Uterus (tissue), 2 donors: ENCODE data around the gene GTPBP4.

Experiments
- CTCF ChIP-seq, 4 experiments: fragments of 200-600 bp in 2 of 4; fragments of 450-650 bp in 2 of 4; sonication (generic) in 2 of 4; IDR thresholded peaks; one replicate each; pipeline ENCODE4 v1.5.1; 2016 to 2019; ENCODE audit warnings: antibody characterized with exemption in 4 of 4, mild to moderate bottlenecking in 2 of 4, moderate library complexity in 1 of 4
- POLR2A ChIP-seq, 2 donors: fragments of 450-650 bp; IDR thresholded peaks; one replicate each; pipeline ENCODE4 v1.6.1; 2016; ENCODE audit warnings: antibody characterized with exemption in 2 of 2, mild to moderate bottlenecking in 1 of 2, moderate library complexity in 1 of 2

DNA sequence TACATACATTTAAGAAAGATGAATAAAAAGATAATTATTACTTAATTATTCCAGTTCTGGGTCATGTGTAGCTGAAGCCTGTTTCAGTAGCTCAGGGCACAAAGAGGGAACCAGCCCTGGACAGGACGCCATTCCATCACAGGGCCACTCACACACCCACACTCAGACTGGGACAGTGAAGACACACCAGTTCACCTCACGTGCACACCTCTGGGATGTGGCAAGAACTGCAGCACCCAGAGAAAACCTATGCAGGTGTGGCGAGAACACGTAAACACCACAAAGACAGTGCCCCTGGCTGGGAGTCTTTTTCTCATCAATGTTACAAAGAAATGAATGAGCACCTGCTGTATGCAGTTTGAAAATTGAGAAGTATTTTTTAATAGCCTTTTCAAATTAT is 62.3 kb downstream of the GTPBP4 start:
- no peak for TF ChIP-seq CTCF (IDR thresholded peaks at IDR 0.05)
- TF ChIP-seq POLR2A (IDR thresholded peaks at IDR 0.05), result no peak
